Heart left ventricle (tissue), 16 donors: ENCODE results near the gene MAST1. TPM values are rescaled to one million over a fixed set of nuclear protein-coding genes. Genes with fewer than 3 reads are reported as not detected.
"Not testable (repeated sequence)": the region's sequence is repeated elsewhere in the genome, so short reads cannot be mapped to it uniquely, and the experiment has no call there.

ENCODE experiments used
- ATAC-seq, 4 donors: fragments of 200-7000 bp; cut with Tn5 transposase; one replicate each; pipeline ENCODE4 v1.9.1; 2020 to 2022; ENCODE audit warnings: moderate library complexity in 4 of 4, mild to moderate bottlenecking in 3 of 4, moderate number of reproducible peaks in 1 of 4
- DNase-seq, 5 donors: peaks; one replicate each; pipeline ENCODE4 v3.0.0-alpha.2; 2020
- H3K27ac ChIP-seq, 12 donors: fragments of 200-600 bp; sonication (generic) in 4 of 12; one replicate each; pipeline versions ENCODE4 v1.5.0 to v1.8.0; 2016 to 2022; ENCODE audit warnings: mild to moderate bottlenecking in 2 of 12
- H3K27me3 ChIP-seq, 9 donors: fragments of 200-600 bp; sonication (generic) in 2 of 9; one replicate each; pipeline versions ENCODE4 v1.5.1 to v1.8.0; 2016 to 2022; ENCODE audit warnings: mild to moderate bottlenecking in 3 of 9
- H3K36me3 ChIP-seq, 9 donors: fragments of 200-600 bp; sonication (generic) in 2 of 9; one replicate each; pipeline versions ENCODE4 v1.5.0 to v1.8.0; 2018 to 2022; ENCODE audit warnings: mild to moderate bottlenecking in 2 of 9
- H3K4me1 ChIP-seq, 12 donors: fragments of 200-600 bp; sonication (generic) in 4 of 12; one replicate each; pipeline versions ENCODE4 v1.5.0 to v1.8.0; 2016 to 2022; ENCODE audit warnings: mild to moderate bottlenecking in 3 of 12
- H3K4me3 ChIP-seq, 12 donors: fragments of 200-600 bp; sonication (generic) in 4 of 12; one replicate each; pipeline versions ENCODE4 v1.5.0 to v1.8.0; 2017 to 2022; ENCODE audit warnings: mild to moderate bottlenecking in 9 of 12, moderate library complexity in 4 of 12
- H3K9me3 ChIP-seq, 12 donors: fragments of 200-600 bp; sonication (generic) in 4 of 12; one replicate each; pipeline versions ENCODE4 v1.5.0 to v1.8.0; 2016 to 2022; ENCODE audit warnings: mild to moderate bottlenecking in 1 of 12
- POLR2A ChIP-seq, 2 donors: fragments of 450-650 bp; IDR thresholded peaks; one replicate each; pipeline ENCODE4 v1.6.1; 2017; ENCODE audit warnings: antibody characterized with exemption in 2 of 2, mild to moderate bottlenecking in 2 of 2, moderate library complexity in 2 of 2
- WGBS, 4 donors: extraction: QIAGEN DNeasy Blood & Tissue Kit in 2 of 4; methylation state at CpG; one replicate each; pipeline versions ENCODE4 v1.1.5 to v1.1.7; 2013 to 2018; 5-methylcytosine and 5-hydroxymethylcytosine counted together
- intact Hi-C, 10 donors: fragments of 100-400 bp; cut with DNase I; formaldehyde crosslinking; loops; one replicate each; pipeline versions ENCODE4 v1.11.1 to v1.14.2; 2022
- polyA plus RNA-seq, 2 donors: library from polyadenylated mRNA; stranded (reverse); fragments of 200-250 nt; gene quantifications; one replicate each; pipeline ENCODE4 v1.2.3, GENCODE V29; 2013
- total RNA-seq, 9 donors: library from RNA; depleted of rRNA in 2 of 9; stranded (reverse); fragments of >200 nt in 2 of 9; fragmentation: NEBNext Ultra II Directional in 3 of 9; extraction: Animal tissue kit (Norgen Biotek cat#: 25700) in 3 of 9; gene quantifications; one replicate each; pipeline versions ENCODE4 v1.1.0 to v1.2.4, GENCODE V29; 2016 to 2023
- TF ChIP-seq, protein P1 (sequence below), 12 donors: fragments of 200-600 bp; sonication (generic) in 4 of 12; IDR thresholded peaks; one replicate each; pipeline versions ENCODE4 v1.5.0 to v1.8.0; 2018 to 2022; ENCODE audit warnings: antibody characterized with exemption in 12 of 12, mild to moderate bottlenecking in 5 of 12
- donor health status: ischemic (EF 13 %, LVEDD 7.1; RV severe dilation, severe dysfunction).
- donor health status: healthy with polysubstance abuse.
- donor health status: DM: no; HTN: yes; CAD: no.
- donor health status: DM: no; HTN: no; CAD: no.
- donor health status: ischemic (EF 25% LVEDD 6.9; RV normal size, moderate dysfunction).
- donor health status: ischemic (EF 25% LVEDD 5.7; RV mildly dilated, moderate dysfunction).
- donor health status: healthy.
- donor health status: DM: yes; HTN: yes; CAD: no.
- donor health status: ischemic (EF 35%, LVEDD 5.7; RV mildly dilated, moderate dysfunction).
- donor health status: nonischemic (EF 11% LVEDD 7.7; RV severe dilation, severe dysfunction).
- donor health status: DM: yes; HTN: yes; CAD: no.
- donor health status: PGD.
- donor health status: ischemic (EF 29% LVEDD 5.4; RV normal size, mild dysfunction).
- donor health status: nonischemic (EF 23%, LVEDD 6.1; RV moderate dilation, normal function).

MAST1 gene
- total and polyA plus RNA-seq, 11 donors: 0.15 to 1.7 (median 0.31) TPM; not detected in 3

DNA sequence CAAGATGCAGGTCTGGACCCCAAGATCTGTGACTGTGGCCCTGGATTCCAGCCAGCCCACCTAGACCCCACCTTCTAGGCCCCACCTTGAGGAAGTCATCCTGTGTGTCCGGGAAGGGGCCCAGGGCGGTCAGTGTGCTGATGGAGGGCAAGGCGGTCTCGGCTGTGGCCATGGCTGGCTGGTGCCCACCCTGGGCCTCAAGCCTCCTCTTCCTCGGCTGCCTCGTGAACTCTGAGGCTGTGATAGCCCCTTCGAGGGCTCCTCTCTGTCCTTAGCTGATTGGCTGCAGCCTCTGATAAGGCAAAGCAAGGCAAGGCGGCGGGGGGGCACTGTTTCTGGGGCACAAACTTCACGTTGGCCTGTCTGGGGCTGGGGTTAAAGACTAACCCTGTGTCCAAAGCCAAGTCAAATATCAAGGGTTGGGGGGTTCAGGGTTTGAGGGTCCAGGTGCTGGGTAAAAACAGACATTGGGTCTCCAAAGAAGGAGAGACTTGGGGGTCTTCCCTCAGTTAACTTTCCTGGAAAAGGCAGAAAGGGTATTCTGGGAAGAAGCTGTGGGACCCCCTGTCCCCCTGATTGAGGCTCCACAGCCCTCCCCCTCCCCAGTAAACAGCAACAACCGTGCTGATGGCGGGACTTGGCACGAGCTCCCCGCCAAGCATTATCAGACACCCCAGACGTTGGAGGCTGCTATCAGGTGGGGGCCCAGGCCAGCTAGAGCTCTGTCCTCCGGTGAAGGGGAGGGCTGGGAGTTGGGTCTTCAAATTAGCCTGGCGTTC, 48.8 kb downstream of the MAST1 start, which contains the start of gene KLF1:
KLF1 (minus strand) TSS at position 233 of the 779 bp plus-strand sequence; CDS start at position 172, 61 bp downstream.
- Histone ChIP-seq H3K4me1 (peaks cover 2 to 50% (median 21%) of the 10 kb centered on the region in 12 donors), H3K27ac (no peak within 1 kb of the TSS), H3K36me3 (no peaks in the 10 kb centered on the region), H3K27me3 (peaks cover 11 to 43% (median 23%) of the 10 kb centered on the region in 9 donors), H3K9me3 (peaks cover 0 to 9% (median 0%) of the 10 kb centered on the region in 12 donors), H3K4me3 (peak within 1 kb of the TSS in 4 of 12 donors; percentile 31 to 61 (median 48))
- WGBS, 4 donors: 52 to 67% (median 53%) methylated on average over 14 to 17 of the region's 17 CpGs
- DNase-seq (no peak), ATAC-seq (no peak)
- TF ChIP-seq POLR2A (IDR thresholded peaks at IDR 0.05): no peak
- TF ChIP-seq, protein P1, sequence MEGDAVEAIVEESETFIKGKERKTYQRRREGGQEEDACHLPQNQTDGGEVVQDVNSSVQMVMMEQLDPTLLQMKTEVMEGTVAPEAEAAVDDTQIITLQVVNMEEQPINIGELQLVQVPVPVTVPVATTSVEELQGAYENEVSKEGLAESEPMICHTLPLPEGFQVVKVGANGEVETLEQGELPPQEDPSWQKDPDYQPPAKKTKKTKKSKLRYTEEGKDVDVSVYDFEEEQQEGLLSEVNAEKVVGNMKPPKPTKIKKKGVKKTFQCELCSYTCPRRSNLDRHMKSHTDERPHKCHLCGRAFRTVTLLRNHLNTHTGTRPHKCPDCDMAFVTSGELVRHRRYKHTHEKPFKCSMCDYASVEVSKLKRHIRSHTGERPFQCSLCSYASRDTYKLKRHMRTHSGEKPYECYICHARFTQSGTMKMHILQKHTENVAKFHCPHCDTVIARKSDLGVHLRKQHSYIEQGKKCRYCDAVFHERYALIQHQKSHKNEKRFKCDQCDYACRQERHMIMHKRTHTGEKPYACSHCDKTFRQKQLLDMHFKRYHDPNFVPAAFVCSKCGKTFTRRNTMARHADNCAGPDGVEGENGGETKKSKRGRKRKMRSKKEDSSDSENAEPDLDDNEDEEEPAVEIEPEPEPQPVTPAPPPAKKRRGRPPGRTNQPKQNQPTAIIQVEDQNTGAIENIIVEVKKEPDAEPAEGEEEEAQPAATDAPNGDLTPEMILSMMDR (IDR thresholded peaks at IDR 0.05): no peak
- intact Hi-C loops: loop anchor here in 8 of 10 donors (2.0 to 10.0 kb wide), 6 partner anchors 24 to 208 kb away; partner anchors contain the start of genes DAND5 (in 4 of the 8), CALR (in 1 of the 8) and FARSA (in 1 of the 8)

DNA sequence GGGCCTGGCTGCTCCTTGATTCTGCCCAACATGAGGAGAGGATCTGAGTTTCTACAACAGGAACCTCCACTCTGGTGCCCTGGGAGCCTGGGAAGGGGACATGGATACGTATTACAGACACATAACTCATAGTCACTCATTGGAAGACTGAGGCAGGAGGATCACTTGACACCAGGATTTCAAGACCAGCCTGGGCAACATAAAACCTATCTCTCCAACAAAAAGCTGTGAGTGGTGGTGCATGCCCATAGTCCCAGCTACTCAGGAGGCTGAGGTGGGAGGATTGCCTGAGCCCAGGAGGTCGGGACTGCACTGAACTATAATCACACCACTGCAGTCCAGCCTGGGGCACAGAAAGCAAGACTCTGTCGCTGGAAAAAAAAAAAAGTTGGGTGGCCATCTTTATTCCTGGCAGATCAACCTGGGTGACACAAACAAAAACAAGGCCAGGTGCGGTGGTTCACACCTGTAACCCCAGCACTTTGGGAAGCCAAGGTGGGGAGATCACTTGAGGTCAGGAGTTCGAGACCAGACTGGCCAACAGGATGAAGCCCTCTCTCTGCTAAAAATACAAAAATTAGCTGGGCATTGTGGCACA, 49.8 kb downstream of the MAST1 start:
- no peak for ATAC-seq
- Histone ChIP-seq H3K27ac (no peak overlapping the region), H3K4me3 (no peak overlapping the region), H3K36me3 (peaks cover 0 to 1% (median 0%) of the 10 kb centered on the region in 9 donors), H3K27me3 (peaks cover 11 to 40% (median 23%) of the 10 kb centered on the region in 9 donors), H3K4me1 (peaks cover 2 to 42% (median 24%) of the 10 kb centered on the region in 12 donors), H3K9me3 (peaks cover 0 to 9% (median 0%) of the 10 kb centered on the region in 12 donors)
- DNase-seq: no peak
- WGBS, 4 donors: 76 to 82% (median 77%) methylated on average over 5 of the region's 5 CpGs
- intact Hi-C loops: loop anchor here in 6 of 10 donors (5.0 to 10.0 kb wide), 4 partner anchors 47 to 207 kb away; partner anchors contain the start of genes DAND5 (in 4 of the 6), CALR (in 1 of the 6) and FARSA (in 1 of the 6)
- TF ChIP-seq POLR2A (IDR thresholded peaks at IDR 0.05): no peak
- TF ChIP-seq, protein P1 (IDR thresholded peaks at IDR 0.05): no peak

DNA sequence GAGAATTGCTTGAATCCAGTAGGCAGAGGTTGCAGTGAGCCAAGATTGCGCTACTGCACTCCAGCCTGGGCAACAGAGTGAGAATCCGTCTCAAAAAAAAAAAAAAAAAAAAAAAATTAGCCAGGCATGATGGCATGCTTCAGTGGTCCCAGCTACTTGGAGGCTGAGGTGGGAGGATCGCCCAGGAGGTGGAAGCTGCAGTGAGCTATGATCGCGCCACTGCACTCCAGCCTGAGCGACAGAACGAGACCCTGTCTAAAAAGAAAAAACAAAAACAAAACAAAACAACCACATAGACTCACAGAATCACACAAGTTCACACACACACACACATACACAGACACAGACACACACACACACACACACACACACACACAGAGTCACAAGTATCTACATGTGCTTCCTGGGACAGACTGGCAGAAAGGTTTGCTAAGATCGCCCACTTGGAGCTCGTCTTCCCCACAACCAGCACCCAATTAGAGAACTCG, 52.0 kb downstream of the MAST1 start:
- WGBS, 4 donors: 33 to 37% (median 36%) methylated on average over 10 of the region's 10 CpGs
- peaks cover 0 to 23% (median 19%) of the 10 kb centered on the region in 9 donors for H3K36me3 ChIP-seq
- intact Hi-C loops: loop anchor here in 2 of 10 donors (2.0 to 10.0 kb wide), 2 partner anchors 48 to 64 kb away; partner anchors contain the start of genes CALR (in 1 of the 2) and GADD45GIP1 (in 1 of the 2)
- ATAC-seq, DNase-seq, H3K9me3 ChIP-seq: not testable (repeated sequence)
- H3K27ac ChIP-seq: peak overlapping the region in 3 of 12 donors; percentile 44 to 84 (median 83)
- H3K4me3 ChIP-seq: peak overlapping the region in 8 of 12 donors; percentile 7 to 98 (median 94)
- H3K27me3 ChIP-seq: peaks cover 0 to 18% (median 9%) of the 10 kb centered on the region in 9 donors
- H3K4me1 ChIP-seq: peaks cover under 1 to 29% (median 17%) of the 10 kb centered on the region in 12 donors

DNA sequence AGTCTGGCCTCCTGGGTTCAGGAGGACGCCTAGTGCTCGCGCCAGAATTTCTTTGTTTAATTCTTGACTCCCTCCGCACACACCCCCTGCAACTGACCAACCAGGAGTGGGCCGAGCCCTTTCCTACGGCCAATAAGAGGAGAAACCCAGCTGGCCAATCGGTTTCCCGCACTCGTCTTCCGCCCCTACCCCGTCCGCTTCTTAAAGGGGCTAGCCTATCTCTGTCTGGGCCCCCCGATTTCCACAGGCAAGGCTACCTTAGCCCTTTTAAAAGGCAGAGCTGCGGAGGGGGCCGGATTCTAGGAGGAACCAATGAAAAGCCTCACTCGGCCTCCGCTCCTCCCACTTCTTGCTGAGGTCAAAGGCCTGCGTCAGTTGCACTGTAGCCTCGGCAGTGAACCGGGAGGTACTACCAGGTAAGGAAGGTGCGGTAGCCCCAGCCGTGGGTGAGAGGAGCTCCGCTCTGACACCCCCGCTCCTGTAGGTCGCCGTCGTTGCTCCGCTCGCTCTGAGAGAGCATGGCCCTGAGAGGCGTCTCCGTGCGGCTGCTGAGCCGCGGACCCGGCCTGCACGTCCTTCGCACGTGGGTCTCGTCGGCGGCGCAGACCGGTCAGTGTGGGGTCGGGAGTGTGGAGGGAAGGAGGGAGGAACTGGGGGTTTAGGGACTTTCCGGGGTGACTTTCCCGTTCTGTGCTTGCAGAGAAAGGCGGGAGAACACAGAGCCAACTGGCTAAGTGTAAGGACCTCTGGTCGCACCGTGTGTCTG, 52.7 kb downstream of the MAST1 start, which contains the start of gene GCDH:
GCDH (plus strand) TSS at position 374 of the 766 bp plus-strand sequence; CDS start at position 519, 145 bp downstream.
- Histone ChIP-seq H3K4me3 (peak within 1 kb of the TSS; percentile 71 to 98 (median 86)), H3K9me3 (no peaks in the 10 kb centered on the region), H3K4me1 (peaks cover 0 to 23% (median 12%) of the 10 kb centered on the region in 12 donors), H3K27me3 (peaks cover 0 to 11% (median 4%) of the 10 kb centered on the region in 9 donors), H3K36me3 (peaks cover 0 to 25% (median 20%) of the 10 kb centered on the region in 9 donors), H3K27ac (peak within 1 kb of the TSS in 10 of 12 donors; percentile 57 to 85 (median 74))
- TF ChIP-seq, protein P1 (IDR thresholded peaks at IDR 0.05): peak in 1 of 12 donors; percentile 19
- peak; percentile 49 to 65 for TF ChIP-seq POLR2A (IDR thresholded peaks at IDR 0.05)
- WGBS, 4 donors: 0 to 1% (median 0%) methylated on average over 29 to 49 of the region's 49 CpGs
- intact Hi-C loops: loop anchor here in 2 of 10 donors (2.0 to 10.0 kb wide), 2 partner anchors 48 to 64 kb away; partner anchors contain the start of genes CALR (in 1 of the 2) and GADD45GIP1 (in 1 of the 2)
- ATAC-seq (peak; percentile 97 to 99 (median 99)), DNase-seq (peak; percentile 96 to 99 (median 98))
